HepG2 (cell line): Measurements from ENCODE around the gene GRK4. TPM values are rescaled to one million over a fixed set of nuclear protein-coding genes. Genes with fewer than 3 reads are reported as not detected.

Source experiments
- ETV5 ChIP-seq: IDR thresholded peaks from 2 replicates; pipeline ENCODE4 v1.6.1; 2018; ENCODE audit warnings: missing biosample characterization, missing genetic modification reagents, inconsistent platforms, borderline replicate concordance
- HES4 ChIP-seq: sonication (generic); formaldehyde crosslinking; IDR thresholded peaks from 2 replicates; pipeline ENCODE4 v1.9.0; 2021; ENCODE audit warnings: mild to moderate bottlenecking, missing genetic modification reagents, borderline replicate concordance
- KLF6 ChIP-seq: IDR thresholded peaks from 2 replicates; pipeline ENCODE4 v1.8.0; 2016; ENCODE audit warnings: missing biosample characterization, missing genetic modification reagents
- NCOA2 ChIP-seq: sonication (generic); formaldehyde crosslinking; IDR thresholded peaks from 2 replicates; pipeline ENCODE4 v1.8.0; 2022; ENCODE audit warnings: inconsistent platforms
- SP140L ChIP-seq: sonication (generic); formaldehyde crosslinking; IDR thresholded peaks from 2 replicates; pipeline ENCODE4 v1.4.0; 2020; ENCODE audit warnings: missing genetic modification reagents, borderline replicate concordance
- ZNF44 ChIP-seq: sonication (generic); formaldehyde crosslinking; IDR thresholded peaks from 2 replicates; pipeline ENCODE4 v1.5.1; 2020; ENCODE audit warnings: mild to moderate bottlenecking, missing genetic modification reagents
- ZNF543 ChIP-seq: sonication (generic); formaldehyde crosslinking; IDR thresholded peaks from 2 replicates; pipeline ENCODE4 v1.4.0; 2020; ENCODE audit warnings: mild to moderate bottlenecking, missing genetic modification reagents
- ZNF562 ChIP-seq: sonication (generic); formaldehyde crosslinking; IDR thresholded peaks from 2 replicates; pipeline ENCODE4 v1.8.0; 2022; ENCODE audit warnings: missing genetic modification reagents, borderline replicate concordance
- ZNF598 ChIP-seq: sonication (generic); formaldehyde crosslinking; IDR thresholded peaks from 2 replicates; pipeline ENCODE4 v1.5.1; 2020; ENCODE audit warnings: mild to moderate bottlenecking, missing genetic modification reagents, borderline replicate concordance
- ZNF629 ChIP-seq: sonication (generic); formaldehyde crosslinking; conservative IDR thresholded peaks from 2 replicates; pipeline ENCODE4 v1.5.0; 2020; ENCODE audit warnings: missing genetic modification reagents
- polyA plus RNA-seq, 8 experiments: library from polyadenylated mRNA; depleted of rRNA in 3 of 8; stranded (reverse) in 7 of 8; unstranded in 1 of 8; fragments of >200 nt; fragmentation: Illumina TruSeq in 4 of 8; extraction: Trizol in 4 of 8; gene quantifications; 2 replicates each; pipeline versions ENCODE4 v1.2.1 to v1.2.3, GENCODE V29; 2011 to 2016; ENCODE audit warnings: low read depth in 4 of 8, missing spikeins in 1 of 8, mixed read lengths in 1 of 8; ENCODE audit not compliant: insufficient read depth in 1 of 8
- total RNA-seq, 5 experiments: library from RNA; depleted of rRNA; stranded (reverse); fragments of >200 nt; fragmentation: Illumina TruSeq; extraction: Trizol; gene quantifications; 2 replicates each; pipeline ENCODE4 v1.2.3, GENCODE V29; 2016; ENCODE audit warnings: low read depth in 1 of 5
- TF ChIP-seq, protein P1 (sequence below): sonication (generic); formaldehyde crosslinking; IDR thresholded peaks from 2 replicates; pipeline ENCODE4 v1.4.0; 2020; ENCODE audit warnings: missing genetic modification reagents, low read depth, mild to moderate bottlenecking, borderline replicate concordance
- TF ChIP-seq, protein P2 (sequence below): sonication (generic); formaldehyde crosslinking; IDR thresholded peaks from 2 replicates; pipeline ENCODE4 v1.5.1; 2020; ENCODE audit warnings: missing genetic modification reagents, mild to moderate bottlenecking, borderline replicate concordance
- TF ChIP-seq, protein P3 (sequence below): sonication (generic); formaldehyde crosslinking; IDR thresholded peaks from 2 replicates; pipeline ENCODE4 v1.4.0; 2020; ENCODE audit warnings: missing genetic modification reagents, borderline replicate concordance
- TF ChIP-seq, protein P4 (sequence below): IDR thresholded peaks from 2 replicates; pipeline ENCODE4 v1.4.0; 2020; ENCODE audit warnings: mild to moderate bottlenecking, missing genetic modification reagents
- TF ChIP-seq, protein P5 (sequence below): sonication (generic); formaldehyde crosslinking; IDR thresholded peaks from 2 replicates; pipeline ENCODE4 v1.8.1; 2023; ENCODE audit warnings: mild to moderate bottlenecking, missing genetic modification reagents
- TF ChIP-seq, protein P6 (sequence below): sonication (generic); formaldehyde crosslinking; IDR thresholded peaks from 2 replicates; pipeline ENCODE4; 2020; ENCODE audit warnings: missing genetic modification reagents, mild to moderate bottlenecking, borderline replicate concordance

Gene GRK4
- total and polyA plus RNA-seq, 2 of the 13 experiments (the other 11 are each of a cell fraction or from before 2014, with no cell fraction given): 1.8 to 2.0 TPM

DNA sequence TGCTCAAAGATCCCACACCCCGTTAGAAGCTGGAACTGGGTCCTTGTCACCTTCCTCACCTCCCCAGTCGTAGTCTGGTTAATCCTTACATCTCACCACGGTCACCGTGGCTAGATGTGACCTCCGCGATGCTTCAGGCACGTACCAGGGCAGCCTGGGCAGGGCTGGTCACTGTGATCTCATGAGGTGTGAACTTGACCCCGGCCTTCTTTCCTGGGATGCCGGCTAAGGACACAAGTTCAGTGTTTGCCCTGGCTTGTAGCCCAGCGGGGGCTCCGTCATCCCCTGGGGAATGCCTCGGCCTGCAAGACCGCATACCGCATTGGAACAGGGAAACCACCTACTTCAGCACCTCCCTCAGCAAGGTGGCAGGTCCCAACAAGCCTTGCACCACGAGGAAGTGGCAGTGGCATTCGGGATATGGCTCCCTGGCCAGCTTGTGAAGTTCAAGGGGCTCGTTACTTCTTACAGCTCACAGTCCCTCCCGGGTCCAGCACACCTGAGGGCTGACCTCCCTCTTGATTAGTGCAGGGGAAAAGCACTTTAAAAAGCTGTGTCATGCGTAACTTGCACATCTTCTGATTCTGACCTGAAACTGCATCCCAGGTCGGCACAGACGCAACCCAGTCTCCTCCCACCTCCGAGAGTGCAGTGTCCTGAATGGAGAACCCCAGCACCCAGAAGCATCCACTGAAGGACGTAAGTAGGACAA is 26.1 kb upstream of the GRK4 start (continued):
- TF ChIP-seq HES4 (CRISPR knock-in tag) (no peak), ZNF598 (CRISPR knock-in tag) (peak; percentile 67; the same call in 1 of the 2 replicates), ETV5 (CRISPR knock-in tag) (peak; percentile 57; the same call in 1 of the 2 replicates), NCOA2 (peak; percentile 76), SP140L (CRISPR knock-in tag) (no peak), ZNF543 (no peak; the same call in none of the 2 replicates), ZNF629 (CRISPR knock-in tag) (peak; percentile 43), ZNF562 (CRISPR knock-in tag) (no peak), KLF6 (CRISPR knock-in tag) (peak; percentile 44; the same call in 1 of the 2 replicates), ZNF44 (0 out of 2 replicates have a peak, but pooled peaks have one; percentile 16)
- TF ChIP-seq, protein P1, sequence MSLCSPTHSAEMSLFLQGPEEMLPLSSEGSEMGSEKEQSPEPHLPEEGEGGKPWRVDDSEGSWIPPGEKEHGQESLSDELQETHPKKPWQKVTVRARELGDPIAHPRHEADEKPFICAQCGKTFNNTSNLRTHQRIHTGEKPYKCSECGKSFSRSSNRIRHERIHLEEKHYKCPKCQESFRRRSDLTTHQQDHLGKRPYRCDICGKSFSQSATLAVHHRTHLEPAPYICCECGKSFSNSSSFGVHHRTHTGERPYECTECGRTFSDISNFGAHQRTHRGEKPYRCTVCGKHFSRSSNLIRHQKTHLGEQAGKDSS (CRISPR knock-in tag): no peak
- TF ChIP-seq, protein P2, sequence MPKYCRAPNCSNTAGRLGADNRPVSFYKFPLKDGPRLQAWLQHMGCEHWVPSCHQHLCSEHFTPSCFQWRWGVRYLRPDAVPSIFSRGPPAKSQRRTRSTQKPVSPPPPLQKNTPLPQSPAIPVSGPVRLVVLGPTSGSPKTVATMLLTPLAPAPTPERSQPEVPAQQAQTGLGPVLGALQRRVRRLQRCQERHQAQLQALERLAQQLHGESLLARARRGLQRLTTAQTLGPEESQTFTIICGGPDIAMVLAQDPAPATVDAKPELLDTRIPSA (CRISPR knock-in tag): no peak
- TF ChIP-seq, protein P3, sequence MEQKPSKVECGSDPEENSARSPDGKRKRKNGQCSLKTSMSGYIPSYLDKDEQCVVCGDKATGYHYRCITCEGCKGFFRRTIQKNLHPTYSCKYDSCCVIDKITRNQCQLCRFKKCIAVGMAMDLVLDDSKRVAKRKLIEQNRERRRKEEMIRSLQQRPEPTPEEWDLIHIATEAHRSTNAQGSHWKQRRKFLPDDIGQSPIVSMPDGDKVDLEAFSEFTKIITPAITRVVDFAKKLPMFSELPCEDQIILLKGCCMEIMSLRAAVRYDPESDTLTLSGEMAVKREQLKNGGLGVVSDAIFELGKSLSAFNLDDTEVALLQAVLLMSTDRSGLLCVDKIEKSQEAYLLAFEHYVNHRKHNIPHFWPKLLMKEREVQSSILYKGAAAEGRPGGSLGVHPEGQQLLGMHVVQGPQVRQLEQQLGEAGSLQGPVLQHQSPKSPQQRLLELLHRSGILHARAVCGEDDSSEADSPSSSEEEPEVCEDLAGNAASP (CRISPR knock-in tag): peak; percentile 98
- TF ChIP-seq, protein P4, sequence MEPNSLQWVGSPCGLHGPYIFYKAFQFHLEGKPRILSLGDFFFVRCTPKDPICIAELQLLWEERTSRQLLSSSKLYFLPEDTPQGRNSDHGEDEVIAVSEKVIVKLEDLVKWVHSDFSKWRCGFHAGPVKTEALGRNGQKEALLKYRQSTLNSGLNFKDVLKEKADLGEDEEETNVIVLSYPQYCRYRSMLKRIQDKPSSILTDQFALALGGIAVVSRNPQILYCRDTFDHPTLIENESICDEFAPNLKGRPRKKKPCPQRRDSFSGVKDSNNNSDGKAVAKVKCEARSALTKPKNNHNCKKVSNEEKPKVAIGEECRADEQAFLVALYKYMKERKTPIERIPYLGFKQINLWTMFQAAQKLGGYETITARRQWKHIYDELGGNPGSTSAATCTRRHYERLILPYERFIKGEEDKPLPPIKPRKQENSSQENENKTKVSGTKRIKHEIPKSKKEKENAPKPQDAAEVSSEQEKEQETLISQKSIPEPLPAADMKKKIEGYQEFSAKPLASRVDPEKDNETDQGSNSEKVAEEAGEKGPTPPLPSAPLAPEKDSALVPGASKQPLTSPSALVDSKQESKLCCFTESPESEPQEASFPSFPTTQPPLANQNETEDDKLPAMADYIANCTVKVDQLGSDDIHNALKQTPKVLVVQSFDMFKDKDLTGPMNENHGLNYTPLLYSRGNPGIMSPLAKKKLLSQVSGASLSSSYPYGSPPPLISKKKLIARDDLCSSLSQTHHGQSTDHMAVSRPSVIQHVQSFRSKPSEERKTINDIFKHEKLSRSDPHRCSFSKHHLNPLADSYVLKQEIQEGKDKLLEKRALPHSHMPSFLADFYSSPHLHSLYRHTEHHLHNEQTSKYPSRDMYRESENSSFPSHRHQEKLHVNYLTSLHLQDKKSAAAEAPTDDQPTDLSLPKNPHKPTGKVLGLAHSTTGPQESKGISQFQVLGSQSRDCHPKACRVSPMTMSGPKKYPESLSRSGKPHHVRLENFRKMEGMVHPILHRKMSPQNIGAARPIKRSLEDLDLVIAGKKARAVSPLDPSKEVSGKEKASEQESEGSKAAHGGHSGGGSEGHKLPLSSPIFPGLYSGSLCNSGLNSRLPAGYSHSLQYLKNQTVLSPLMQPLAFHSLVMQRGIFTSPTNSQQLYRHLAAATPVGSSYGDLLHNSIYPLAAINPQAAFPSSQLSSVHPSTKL: peak; percentile 96
- TF ChIP-seq, protein P5, sequence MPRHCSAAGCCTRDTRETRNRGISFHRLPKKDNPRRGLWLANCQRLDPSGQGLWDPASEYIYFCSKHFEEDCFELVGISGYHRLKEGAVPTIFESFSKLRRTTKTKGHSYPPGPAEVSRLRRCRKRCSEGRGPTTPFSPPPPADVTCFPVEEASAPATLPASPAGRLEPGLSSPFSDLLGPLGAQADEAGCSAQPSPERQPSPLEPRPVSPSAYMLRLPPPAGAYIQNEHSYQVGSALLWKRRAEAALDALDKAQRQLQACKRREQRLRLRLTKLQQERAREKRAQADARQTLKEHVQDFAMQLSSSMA (CRISPR knock-in tag): no peak
- TF ChIP-seq, protein P6, sequence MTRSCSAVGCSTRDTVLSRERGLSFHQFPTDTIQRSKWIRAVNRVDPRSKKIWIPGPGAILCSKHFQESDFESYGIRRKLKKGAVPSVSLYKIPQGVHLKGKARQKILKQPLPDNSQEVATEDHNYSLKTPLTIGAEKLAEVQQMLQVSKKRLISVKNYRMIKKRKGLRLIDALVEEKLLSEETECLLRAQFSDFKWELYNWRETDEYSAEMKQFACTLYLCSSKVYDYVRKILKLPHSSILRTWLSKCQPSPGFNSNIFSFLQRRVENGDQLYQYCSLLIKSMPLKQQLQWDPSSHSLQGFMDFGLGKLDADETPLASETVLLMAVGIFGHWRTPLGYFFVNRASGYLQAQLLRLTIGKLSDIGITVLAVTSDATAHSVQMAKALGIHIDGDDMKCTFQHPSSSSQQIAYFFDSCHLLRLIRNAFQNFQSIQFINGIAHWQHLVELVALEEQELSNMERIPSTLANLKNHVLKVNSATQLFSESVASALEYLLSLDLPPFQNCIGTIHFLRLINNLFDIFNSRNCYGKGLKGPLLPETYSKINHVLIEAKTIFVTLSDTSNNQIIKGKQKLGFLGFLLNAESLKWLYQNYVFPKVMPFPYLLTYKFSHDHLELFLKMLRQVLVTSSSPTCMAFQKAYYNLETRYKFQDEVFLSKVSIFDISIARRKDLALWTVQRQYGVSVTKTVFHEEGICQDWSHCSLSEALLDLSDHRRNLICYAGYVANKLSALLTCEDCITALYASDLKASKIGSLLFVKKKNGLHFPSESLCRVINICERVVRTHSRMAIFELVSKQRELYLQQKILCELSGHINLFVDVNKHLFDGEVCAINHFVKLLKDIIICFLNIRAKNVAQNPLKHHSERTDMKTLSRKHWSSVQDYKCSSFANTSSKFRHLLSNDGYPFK (CRISPR knock-in tag): peak; percentile 70; the same call in 1 of the 2 replicates
